Vagina (tissue), 2 donors: Measurements from ENCODE around the gene PLCL1.

Experiments
- CTCF ChIP-seq, 3 experiments: fragments of 450-650 bp in 2 of 3; fragments of 200-600 bp in 1 of 3; sonication (generic) in 1 of 3; IDR thresholded peaks; one replicate each; pipeline ENCODE4 v1.5.1; 2017 to 2019; ENCODE audit warnings: antibody characterized with exemption in 3 of 3, mild to moderate bottlenecking in 2 of 3, moderate library complexity in 2 of 3
- POLR2A ChIP-seq, 2 donors: fragments of 450-650 bp; IDR thresholded peaks; one replicate each; pipeline ENCODE4 v1.6.1; 2017; ENCODE audit warnings: antibody characterized with exemption in 2 of 2, mild to moderate bottlenecking in 2 of 2, moderate library complexity in 2 of 2

- TF ChIP-seq CTCF (IDR thresholded peaks at IDR 0.05) (no peak), POLR2A (IDR thresholded peaks at IDR 0.05) (no peak)
Observed at GRCh38 chr2:198044777-198045176, 240.4 kb downstream of the PLCL1 start.
